Measurements from ENCODE around the gene TMEM176A.
"Not testable (repeated sequence)": the region's sequence is repeated elsewhere in the genome, so short reads cannot be mapped to it uniquely, and the experiment has no call there.

TMEM176A gene

DNA sequence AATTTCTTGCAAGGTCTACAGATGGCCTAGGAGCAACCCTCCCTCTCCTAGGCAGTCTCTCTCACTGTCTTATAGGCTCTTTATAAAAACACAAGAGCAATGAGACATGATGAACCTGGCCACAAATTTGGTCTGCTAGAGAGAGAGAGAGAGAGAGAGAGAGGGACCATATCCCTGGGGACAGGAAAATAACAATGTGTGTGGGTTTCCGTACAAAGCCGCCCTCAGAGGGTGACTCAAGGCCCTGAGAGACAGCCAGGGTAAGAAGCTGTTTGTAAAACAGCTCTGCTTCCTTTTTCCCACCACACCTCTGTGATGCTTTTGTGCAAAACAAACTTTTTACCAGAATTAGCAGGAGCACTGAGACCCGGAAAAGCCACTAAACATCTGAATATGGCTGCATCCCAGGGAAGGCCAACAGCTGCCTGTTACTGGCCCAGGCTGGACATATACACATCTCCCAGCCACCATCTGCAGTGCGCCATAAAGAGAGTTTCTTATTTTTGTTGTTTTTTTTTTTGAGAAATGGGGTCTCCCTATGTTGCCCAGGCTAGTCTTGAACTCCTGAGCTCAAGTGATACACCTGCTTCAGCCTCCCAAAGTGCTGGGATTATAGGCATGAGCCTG lies 45.0 kb upstream of the TMEM176A start:
- TF ChIP-seq MYC (IDR thresholded peaks at IDR 0.05; ENCODE audit: low read depth, low read length): no peak
- no peak for TF ChIP-seq POLR2A (IDR thresholded peaks at IDR 0.05; ENCODE audit: extremely low read depth, insufficient read length)
- TF ChIP-seq, protein P1, sequence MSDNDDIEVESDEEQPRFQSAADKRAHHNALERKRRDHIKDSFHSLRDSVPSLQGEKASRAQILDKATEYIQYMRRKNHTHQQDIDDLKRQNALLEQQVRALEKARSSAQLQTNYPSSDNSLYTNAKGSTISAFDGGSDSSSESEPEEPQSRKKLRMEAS (IDR thresholded peaks at IDR 0.05; ENCODE audit: low read depth, low read length): no peak
- TF ChIP-seq, protein P2, sequence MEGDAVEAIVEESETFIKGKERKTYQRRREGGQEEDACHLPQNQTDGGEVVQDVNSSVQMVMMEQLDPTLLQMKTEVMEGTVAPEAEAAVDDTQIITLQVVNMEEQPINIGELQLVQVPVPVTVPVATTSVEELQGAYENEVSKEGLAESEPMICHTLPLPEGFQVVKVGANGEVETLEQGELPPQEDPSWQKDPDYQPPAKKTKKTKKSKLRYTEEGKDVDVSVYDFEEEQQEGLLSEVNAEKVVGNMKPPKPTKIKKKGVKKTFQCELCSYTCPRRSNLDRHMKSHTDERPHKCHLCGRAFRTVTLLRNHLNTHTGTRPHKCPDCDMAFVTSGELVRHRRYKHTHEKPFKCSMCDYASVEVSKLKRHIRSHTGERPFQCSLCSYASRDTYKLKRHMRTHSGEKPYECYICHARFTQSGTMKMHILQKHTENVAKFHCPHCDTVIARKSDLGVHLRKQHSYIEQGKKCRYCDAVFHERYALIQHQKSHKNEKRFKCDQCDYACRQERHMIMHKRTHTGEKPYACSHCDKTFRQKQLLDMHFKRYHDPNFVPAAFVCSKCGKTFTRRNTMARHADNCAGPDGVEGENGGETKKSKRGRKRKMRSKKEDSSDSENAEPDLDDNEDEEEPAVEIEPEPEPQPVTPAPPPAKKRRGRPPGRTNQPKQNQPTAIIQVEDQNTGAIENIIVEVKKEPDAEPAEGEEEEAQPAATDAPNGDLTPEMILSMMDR (IDR thresholded peaks at IDR 0.05; ENCODE audit: low read depth, low read length): no peak
- peak; percentile 95 for DNase-seq (ENCODE audit: low read depth)
- H3K4me3 ChIP-seq (ENCODE audit: low read depth, low read length): no peak overlapping the region

DNA sequence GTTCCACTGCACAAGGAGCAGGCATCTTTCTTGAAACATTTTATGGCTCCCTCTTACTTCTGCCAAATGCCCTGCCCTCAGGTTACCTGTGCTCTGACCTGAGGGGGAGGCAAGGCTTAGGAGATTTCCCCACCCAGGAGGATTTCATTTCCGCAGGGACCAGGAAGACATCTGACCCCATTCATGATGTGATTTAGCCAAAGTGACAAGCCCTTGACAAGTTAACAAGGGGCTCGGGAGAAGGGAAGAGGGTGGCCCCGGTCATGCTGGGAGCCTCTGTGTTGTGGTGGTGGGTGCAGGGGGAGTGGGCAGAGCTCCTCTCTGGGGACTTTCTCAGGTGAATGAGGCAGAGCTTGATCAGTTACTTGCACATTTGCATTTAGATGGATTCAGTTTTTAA lies 44.4 kb upstream of the TMEM176A start:
- TF ChIP-seq MYC (IDR thresholded peaks at IDR 0.05; ENCODE audit: low read depth, low read length) (no peak), POLR2A (IDR thresholded peaks at IDR 0.05; ENCODE audit: extremely low read depth, insufficient read length) (no peak)
- TF ChIP-seq, protein P2 (IDR thresholded peaks at IDR 0.05; ENCODE audit: low read depth, low read length): no peak
- TF ChIP-seq, protein P1 (IDR thresholded peaks at IDR 0.05; ENCODE audit: low read depth, low read length): no peak
- DNase-seq (ENCODE audit: low read depth): no peak
- H3K4me3 ChIP-seq (ENCODE audit: low read depth, low read length): no peak overlapping the region

DNA sequence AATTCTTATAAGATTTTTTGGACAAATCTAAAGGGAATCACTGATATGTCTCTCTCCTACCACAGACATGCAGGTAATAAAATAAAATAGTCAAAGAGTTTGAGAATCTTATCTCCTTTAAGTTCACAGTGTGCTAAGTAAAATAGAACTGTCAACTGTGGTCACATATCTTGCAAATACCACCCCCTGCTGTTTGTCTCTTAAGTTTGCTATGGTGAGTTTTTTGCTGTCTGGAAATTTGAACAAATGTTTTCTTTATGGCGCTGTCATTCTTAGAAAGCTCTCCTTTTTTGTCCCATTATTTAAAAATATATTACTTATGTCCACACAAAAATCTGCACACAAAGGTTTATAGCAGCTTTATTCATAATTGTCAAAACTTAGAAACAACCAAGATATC lies 43.7 kb upstream of the TMEM176A start:
- H3K4me3 ChIP-seq (ENCODE audit: low read depth, low read length): no peak overlapping the region
- TF ChIP-seq, protein P2 (IDR thresholded peaks at IDR 0.05; ENCODE audit: low read depth, low read length): peak; percentile 44
- TF ChIP-seq MYC (IDR thresholded peaks at IDR 0.05; ENCODE audit: low read depth, low read length): no peak
- peak; percentile 75 for DNase-seq (ENCODE audit: low read depth)

DNA sequence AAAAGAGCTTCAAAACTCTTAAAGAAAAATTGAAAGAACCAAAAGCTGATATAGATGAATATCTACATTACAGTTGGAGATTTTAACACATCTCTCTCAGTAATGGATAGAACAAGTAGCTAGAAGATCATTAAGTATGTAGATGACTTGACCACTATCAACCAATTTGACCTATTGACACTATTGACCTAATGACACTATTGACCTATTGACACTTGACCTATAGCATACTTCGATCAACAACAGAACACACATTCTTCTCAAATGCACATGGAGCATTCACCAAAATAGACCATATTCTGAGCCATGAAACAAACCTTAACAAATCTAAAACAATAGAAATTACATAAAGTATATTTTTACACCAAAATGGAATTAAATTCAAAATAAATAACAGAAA lies 41.1 kb upstream of the TMEM176A start:
- TF ChIP-seq, protein P2 (IDR thresholded peaks at IDR 0.05; ENCODE audit: low read depth, low read length): no peak
- TF ChIP-seq, protein P1 (IDR thresholded peaks at IDR 0.05; ENCODE audit: low read depth, low read length): no peak
- TF ChIP-seq POLR2A (IDR thresholded peaks at IDR 0.05; ENCODE audit: extremely low read depth, insufficient read length) (no peak), MYC (IDR thresholded peaks at IDR 0.05; ENCODE audit: low read depth, low read length) (no peak)
- H3K4me3 ChIP-seq (ENCODE audit: low read depth, low read length): no peak overlapping the region

DNA sequence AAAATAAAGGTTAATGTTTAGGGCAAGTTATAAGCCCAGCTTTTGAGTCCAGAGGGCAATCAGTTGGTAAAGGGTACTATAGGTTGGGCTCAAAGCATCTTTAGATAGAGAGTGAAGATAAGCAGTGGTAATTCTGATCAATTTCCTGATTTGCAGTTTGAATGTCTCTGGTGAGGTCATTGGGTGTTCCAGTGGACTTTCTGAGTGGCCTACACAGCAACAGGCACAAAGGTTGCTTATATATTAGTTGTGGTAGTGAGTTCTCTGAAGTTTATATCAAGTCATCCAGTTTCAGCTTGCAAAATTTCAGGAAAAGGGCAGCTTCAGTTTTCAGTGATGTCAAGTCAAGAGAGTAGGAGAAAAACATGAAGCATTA lies 34.2 kb upstream of the TMEM176A start:
- TF ChIP-seq, protein P1 (IDR thresholded peaks at IDR 0.05; ENCODE audit: low read depth, low read length): no peak
- TF ChIP-seq, protein P2 (IDR thresholded peaks at IDR 0.05; ENCODE audit: low read depth, low read length): no peak
- TF ChIP-seq POLR2A (IDR thresholded peaks at IDR 0.05; ENCODE audit: extremely low read depth, insufficient read length) (no peak), MYC (IDR thresholded peaks at IDR 0.05; ENCODE audit: low read depth, low read length) (no peak)
- no peak overlapping the region for H3K4me3 ChIP-seq (ENCODE audit: low read depth, low read length)
- DNase-seq (ENCODE audit: low read depth): no peak

More for the DNA sequence above, 41.1 kb upstream of the TMEM176A start:
- no peak for DNase-seq (ENCODE audit: low read depth)

DNA sequence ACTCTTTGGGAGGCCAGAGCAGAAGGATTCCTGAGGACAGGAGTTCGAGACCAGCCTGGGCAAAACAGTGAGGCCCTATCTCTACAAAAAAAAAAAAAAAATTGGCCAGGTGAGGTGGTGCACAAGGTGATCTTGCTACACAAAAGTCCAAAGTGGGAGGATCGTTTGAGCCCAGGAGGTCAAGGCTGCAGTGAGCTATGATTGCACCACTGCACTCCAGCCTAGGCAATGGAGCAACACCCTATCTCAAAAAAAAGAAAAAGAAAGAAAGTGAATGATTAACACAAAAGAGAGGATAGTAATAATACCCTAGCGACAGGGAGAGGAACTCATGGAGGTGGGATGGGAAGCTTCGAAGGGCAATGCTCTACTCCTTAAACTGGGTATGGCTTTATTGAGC lies 30.8 kb upstream of the TMEM176A start:
- TF ChIP-seq, protein P2 (IDR thresholded peaks at IDR 0.05; ENCODE audit: low read depth, low read length): no peak
- TF ChIP-seq, protein P1 (IDR thresholded peaks at IDR 0.05; ENCODE audit: low read depth, low read length): no peak
- no peak for TF ChIP-seq POLR2A (IDR thresholded peaks at IDR 0.05; ENCODE audit: extremely low read depth, insufficient read length)
- no peak for TF ChIP-seq MYC (IDR thresholded peaks at IDR 0.05; ENCODE audit: low read depth, low read length)
- no peak for DNase-seq (ENCODE audit: low read depth)
- H3K4me3 ChIP-seq (ENCODE audit: low read depth, low read length): no peak overlapping the region

DNA sequence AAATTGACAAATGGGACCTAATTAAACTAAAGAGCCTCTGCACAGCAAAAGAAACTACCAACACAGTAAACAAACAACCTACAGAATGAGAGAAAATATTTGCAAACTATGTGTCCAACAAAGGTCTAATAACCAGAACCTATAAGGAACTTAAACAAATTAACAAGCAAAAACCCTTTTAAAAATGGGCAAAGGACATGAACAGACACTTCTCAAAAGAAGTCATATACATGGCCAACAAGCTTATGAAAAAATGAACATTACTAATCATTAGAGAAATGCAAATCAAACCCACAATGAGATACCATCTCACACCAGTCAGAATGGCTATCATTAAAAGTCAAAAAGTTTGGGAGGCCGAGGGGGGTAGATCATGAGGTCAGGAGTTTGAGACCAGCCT lies 26.4 kb upstream of the TMEM176A start:
- DNase-seq (ENCODE audit: low read depth); H3K4me3 ChIP-seq (ENCODE audit: low read depth, low read length): not testable (repeated sequence)

All from NB4 (cell line).